WERI-Rb-1 (cell line): ENCODE results near the gene OGDH.

Experiments used
- DNase-seq: peaks from one replicate; pipeline ENCODE4 v3.0.0-alpha.2; 2020
- H3K27ac ChIP-seq: fragments of 250-450 bp; sonication (Bioruptor Pico); 2 replicates; pipeline ENCODE4 v1.5.1; 2020; ENCODE audit warnings: mild to moderate bottlenecking, moderate library complexity
- H3K27me3 ChIP-seq: fragments of 250-450 bp; sonication (Bioruptor Pico); 2 replicates; pipeline ENCODE4 v1.5.1; 2021; ENCODE audit warnings: mild to moderate bottlenecking, low read depth, moderate library complexity; ENCODE audit not compliant: insufficient read depth, severe bottlenecking
- H3K36me3 ChIP-seq: fragments of 250-450 bp; sonication (Bioruptor Pico); 2 replicates; pipeline ENCODE4 v1.5.1; 2020; ENCODE audit warnings: mild to moderate bottlenecking, moderate library complexity
- H3K4me3 ChIP-seq: 2 replicates; pipeline ENCODE4 v1.5.1; 2011; ENCODE audit warnings: low read depth, mild to moderate bottlenecking, control low read depth, low read length
- H3K9me3 ChIP-seq: fragments of 250-450 bp; sonication (Bioruptor Pico); 2 replicates; pipeline ENCODE4 v1.5.1; 2021; ENCODE audit warnings: mild to moderate bottlenecking, moderate library complexity; ENCODE audit not compliant: severe bottlenecking
- CTCF ChIP-seq: IDR thresholded peaks from 2 replicates; pipeline ENCODE4 v1.5.1; 2011; ENCODE audit warnings: low read depth, mild to moderate bottlenecking, control low read depth, inconsistent platforms, low read length

Gene OGDH

GRCh38 chr7:44645254-44645653 lies 38.8 kb downstream of the OGDH start:
- no peaks in the 10 kb centered on the region for H3K27me3 ChIP-seq
- H3K27ac ChIP-seq = no peak overlapping the region
- TF ChIP-seq CTCF = no peak
- H3K36me3 ChIP-seq = peaks cover 7% of the 10 kb centered on the region
- DNase-seq = no peak
- no peak overlapping the region for H3K4me3 ChIP-seq
- H3K9me3 ChIP-seq = no peaks in the 10 kb centered on the region

GRCh38 chr7:44645696-44646095 lies 39.3 kb downstream of the OGDH start:
- H3K27ac ChIP-seq = no peak overlapping the region
- no peaks in the 10 kb centered on the region for H3K9me3 ChIP-seq
- H3K4me3 ChIP-seq = no peak overlapping the region
- no peak for DNase-seq
- H3K36me3 ChIP-seq = peaks cover 7% of the 10 kb centered on the region
- no peaks in the 10 kb centered on the region for H3K27me3 ChIP-seq
- no peak for TF ChIP-seq CTCF

GRCh38 chr7:44646176-44646920 lies 39.9 kb downstream of the OGDH start:
- Histone ChIP-seq H3K9me3 (no peaks in the 10 kb centered on the region), H3K4me3 (no peak overlapping the region), H3K27ac (no peak overlapping the region), H3K27me3 (no peaks in the 10 kb centered on the region), H3K36me3 (peaks cover 7% of the 10 kb centered on the region)
- no peak for DNase-seq
- no peak for TF ChIP-seq CTCF

- no peaks in the 10 kb centered on the region for H3K27me3 ChIP-seq
- peaks cover 7% of the 10 kb centered on the region for H3K36me3 ChIP-seq
- H3K27ac ChIP-seq = no peak overlapping the region
- TF ChIP-seq CTCF = no peak
- H3K4me3 ChIP-seq = no peak overlapping the region
- no peaks in the 10 kb centered on the region for H3K9me3 ChIP-seq
- DNase-seq = no peak
Measured at GRCh38 chr7:44646921-44647636, 40.7 kb downstream of the OGDH start.

- H3K27me3 ChIP-seq = no peaks in the 10 kb centered on the region
- no peak overlapping the region for H3K4me3 ChIP-seq
- no peak overlapping the region for H3K27ac ChIP-seq
- no peaks in the 10 kb centered on the region for H3K9me3 ChIP-seq
- peaks cover 8% of the 10 kb centered on the region for H3K36me3 ChIP-seq
- TF ChIP-seq CTCF = no peak
- no peak for DNase-seq
Measured at GRCh38 chr7:44647981-44648714, 41.7 kb downstream of the OGDH start.
